Fibroblast of lung (primary cell): ENCODE measurements around the gene NINL. TPM values are rescaled to one million over a fixed set of nuclear protein-coding genes. Genes with fewer than 3 reads are reported as not detected.

ENCODE experiments used
- DNase-seq, 2 donors: peaks; one replicate each; pipeline versions ENCODE4 v3.0.0 to v3.0.0-alpha.2; 2010; ENCODE audit warnings: low read depth in 2 of 2
- H2AFZ ChIP-seq: 2 replicates; pipeline ENCODE4 v1.5.1; 2012; ENCODE audit warnings: low read length, control low read depth, inconsistent platforms
- H3K27ac ChIP-seq: 2 replicates; pipeline ENCODE4 v1.5.1; 2011; ENCODE audit warnings: low read length, control low read depth; ENCODE audit not compliant: insufficient read depth
- H3K27me3 ChIP-seq: 2 replicates; pipeline ENCODE4 v1.5.1; 2011; ENCODE audit warnings: mild to moderate bottlenecking, low read length; ENCODE audit not compliant: control insufficient read depth, insufficient read depth
- H3K36me3 ChIP-seq: 2 replicates; pipeline ENCODE4 v1.5.1; 2011; ENCODE audit warnings: low read length; ENCODE audit not compliant: control insufficient read depth, insufficient read depth
- H3K4me1 ChIP-seq: 2 replicates; pipeline ENCODE4 v1.5.1; 2011; ENCODE audit warnings: low read length; ENCODE audit not compliant: control insufficient read depth, insufficient read depth; ENCODE audit errors: extremely low read depth
- H3K4me2 ChIP-seq: 2 replicates; pipeline ENCODE4 v1.5.1; 2011; ENCODE audit warnings: low read length, control low read depth; ENCODE audit not compliant: insufficient read depth; ENCODE audit errors: extremely low read depth
- H3K4me3 ChIP-seq, 4 experiments: fragments of 200-600 bp in 1 of 4; sonication (generic) in 1 of 4; replicated peaks in 1 of 4; 2 replicates each; pipeline ENCODE4 v1.5.1; 2011 to 2016; ENCODE audit warnings: low read length in 4 of 4, low read depth in 3 of 4, mild to moderate bottlenecking in 3 of 4, control low read depth in 2 of 4, inconsistent platforms in 1 of 4, mixed read lengths in 1 of 4; ENCODE audit not compliant: insufficient read depth in 1 of 4; ENCODE audit errors: control extremely low read depth in 1 of 4
- H3K79me2 ChIP-seq: 2 replicates; pipeline ENCODE4 v1.5.1; 2012; ENCODE audit warnings: mild to moderate bottlenecking, low read length, inconsistent platforms; ENCODE audit not compliant: control insufficient read depth, insufficient read depth
- H3K9ac ChIP-seq: 2 replicates; pipeline ENCODE4 v1.5.1; 2011; ENCODE audit warnings: mild to moderate bottlenecking, low read length, control low read depth; ENCODE audit not compliant: insufficient read depth
- H3K9me3 ChIP-seq: 2 replicates; pipeline ENCODE4 v1.5.1; 2012; ENCODE audit warnings: low read depth, low read length; ENCODE audit not compliant: control insufficient read depth, insufficient read depth
- H4K20me1 ChIP-seq: 2 replicates; pipeline ENCODE4 v1.5.1; 2011; ENCODE audit warnings: low read length; ENCODE audit not compliant: control insufficient read depth, insufficient read depth; ENCODE audit errors: extremely low read depth
- EZH2 ChIP-seq: IDR thresholded peaks from 2 replicates; pipeline ENCODE4 v1.5.1; 2012; ENCODE audit warnings: low read length, control low read depth, mild to moderate bottlenecking; ENCODE audit errors: missing control alignments
- polyA plus RNA-seq, 2 donors: library from polyadenylated mRNA; depleted of rRNA in 1 of 2; stranded (reverse) in 1 of 2; unstranded in 1 of 2; fragments of >200 nt; gene quantifications; 2 replicates each; pipeline ENCODE4 v1.2.1, GENCODE V29; 2011 to 2012; ENCODE audit warnings: missing spikeins in 1 of 2
- total RNA-seq: library from RNA; depleted of rRNA; stranded (reverse); fragments of >200 nt; gene quantifications from 2 replicates; pipeline ENCODE4 v1.2.1, GENCODE V29; 2014
- TF ChIP-seq, protein P1 (sequence below), 2 donors: IDR thresholded peaks in 1 of 2; conservative IDR thresholded peaks in 1 of 2; 1 replicate in 1 of 2; 2 replicates in 1 of 2; pipeline ENCODE4 v1.5.1; 2011 to 2012; ENCODE audit warnings: low read length in 2 of 2, control low read depth in 1 of 2, inconsistent platforms in 1 of 2, low read depth in 1 of 2, mild to moderate bottlenecking in 1 of 2

Gene NINL
- total and polyA plus RNA-seq, 2 donors (not counting 1 experiment from before 2014, with no cell fraction given) = 4.4 to 16.3 TPM

DNA sequence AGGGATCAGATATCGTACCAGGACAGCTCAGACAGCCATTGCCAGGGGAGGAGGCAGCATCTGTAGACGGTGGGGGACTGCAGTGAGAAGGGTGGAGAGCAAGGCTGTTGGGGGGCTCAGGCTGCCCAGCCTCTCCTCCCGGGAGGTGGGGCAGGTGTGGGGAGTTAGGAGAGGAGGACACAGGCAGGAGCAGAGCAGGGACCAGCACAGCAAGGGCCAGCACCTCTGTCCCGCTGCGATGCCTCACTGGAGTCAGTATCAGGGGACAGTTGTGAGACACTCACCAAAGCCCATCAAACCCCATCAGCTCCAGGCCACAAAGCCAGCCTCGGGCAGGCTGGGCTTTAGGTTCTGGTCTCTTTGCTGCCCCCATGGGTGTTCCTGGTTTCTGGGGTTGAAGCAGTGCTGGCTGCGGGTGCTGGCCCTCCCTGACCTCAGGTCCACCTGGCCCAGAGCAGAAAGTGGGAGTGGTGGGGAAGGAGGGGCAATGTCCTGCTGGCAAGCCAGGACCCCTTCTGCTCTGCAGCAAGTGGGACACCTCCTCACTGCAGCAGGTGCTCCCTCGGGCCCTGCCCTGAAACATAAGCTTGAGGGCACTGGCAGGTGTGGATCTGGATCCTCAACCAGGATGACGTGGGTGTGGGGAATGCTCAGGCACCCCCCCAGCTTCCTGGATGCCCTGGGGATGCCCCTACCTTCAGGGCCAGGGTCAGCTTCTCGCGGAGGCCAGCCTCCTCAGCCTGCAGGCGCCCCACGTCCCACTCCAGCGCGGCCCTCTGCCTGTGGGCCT lies 94.5 kb downstream of the NINL start:
- no peaks in the 10 kb centered on the region for H3K9me3 ChIP-seq
- H3K4me2 ChIP-seq = no peak overlapping the region
- H3K4me1 ChIP-seq = no peaks in the 10 kb centered on the region
- H3K27me3 ChIP-seq = no peaks in the 10 kb centered on the region
- no peaks in the 10 kb centered on the region for H4K20me1 ChIP-seq
- H3K9ac ChIP-seq = no peak overlapping the region
- H3K36me3 ChIP-seq = peaks cover 4% of the 10 kb centered on the region
- no peak overlapping the region for H3K27ac ChIP-seq
- H3K4me3 ChIP-seq = no peak overlapping the region
- no peaks in the 10 kb centered on the region for H3K79me2 ChIP-seq
- DNase-seq = no peak
- H2AFZ ChIP-seq = no peak overlapping the region
- TF ChIP-seq, protein P1, sequence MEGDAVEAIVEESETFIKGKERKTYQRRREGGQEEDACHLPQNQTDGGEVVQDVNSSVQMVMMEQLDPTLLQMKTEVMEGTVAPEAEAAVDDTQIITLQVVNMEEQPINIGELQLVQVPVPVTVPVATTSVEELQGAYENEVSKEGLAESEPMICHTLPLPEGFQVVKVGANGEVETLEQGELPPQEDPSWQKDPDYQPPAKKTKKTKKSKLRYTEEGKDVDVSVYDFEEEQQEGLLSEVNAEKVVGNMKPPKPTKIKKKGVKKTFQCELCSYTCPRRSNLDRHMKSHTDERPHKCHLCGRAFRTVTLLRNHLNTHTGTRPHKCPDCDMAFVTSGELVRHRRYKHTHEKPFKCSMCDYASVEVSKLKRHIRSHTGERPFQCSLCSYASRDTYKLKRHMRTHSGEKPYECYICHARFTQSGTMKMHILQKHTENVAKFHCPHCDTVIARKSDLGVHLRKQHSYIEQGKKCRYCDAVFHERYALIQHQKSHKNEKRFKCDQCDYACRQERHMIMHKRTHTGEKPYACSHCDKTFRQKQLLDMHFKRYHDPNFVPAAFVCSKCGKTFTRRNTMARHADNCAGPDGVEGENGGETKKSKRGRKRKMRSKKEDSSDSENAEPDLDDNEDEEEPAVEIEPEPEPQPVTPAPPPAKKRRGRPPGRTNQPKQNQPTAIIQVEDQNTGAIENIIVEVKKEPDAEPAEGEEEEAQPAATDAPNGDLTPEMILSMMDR (conservative IDR thresholded peaks at IDR 0.05 in 1 of 2, IDR thresholded peaks at IDR 0.05 in 1 of 2; ENCODE audit: low read depth in 1 of 2, low read length in 2 of 2) = no peak
- no peak for TF ChIP-seq EZH2

DNA sequence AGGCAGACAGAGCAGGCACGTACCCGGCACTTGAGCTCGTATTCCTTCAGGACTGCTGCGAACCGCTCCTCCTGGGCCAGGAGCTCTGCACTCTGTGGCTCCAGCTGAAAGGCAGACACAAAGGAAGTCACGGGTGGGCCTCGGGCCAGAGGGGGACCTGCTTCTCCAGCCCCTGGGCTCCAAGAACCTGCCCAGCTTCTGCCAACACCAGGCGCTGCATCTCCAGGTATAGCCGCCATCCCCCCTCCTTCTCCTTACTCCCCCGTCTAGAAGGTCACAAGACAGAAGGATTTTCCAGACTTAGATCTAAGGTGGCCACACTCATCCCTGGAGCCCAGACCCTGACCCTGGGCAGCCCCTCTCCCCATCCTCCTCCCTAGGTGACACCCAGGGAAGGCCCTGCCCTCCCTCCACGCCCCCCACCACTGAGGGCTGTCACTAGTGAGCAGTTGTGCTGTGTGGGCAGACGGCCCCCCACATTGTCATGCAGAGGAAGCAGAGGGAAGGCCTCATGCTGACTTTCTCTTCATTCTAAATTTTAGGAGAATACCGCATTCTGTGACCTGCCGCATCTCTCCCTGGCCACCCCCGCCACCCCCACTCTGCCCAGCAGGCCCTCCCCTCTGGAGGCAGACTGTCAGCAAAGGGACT lies 96.0 kb downstream of the NINL start:
- no peaks in the 10 kb centered on the region for H3K27me3 ChIP-seq
- peaks cover 4% of the 10 kb centered on the region for H3K36me3 ChIP-seq
- no peaks in the 10 kb centered on the region for H3K9me3 ChIP-seq
- H3K79me2 ChIP-seq = no peaks in the 10 kb centered on the region
- H3K4me2 ChIP-seq = no peak overlapping the region
- H4K20me1 ChIP-seq = no peaks in the 10 kb centered on the region
- H3K9ac ChIP-seq = no peak overlapping the region
- DNase-seq = no peak
- H3K4me1 ChIP-seq = no peaks in the 10 kb centered on the region
- TF ChIP-seq EZH2 = no peak
- no peak overlapping the region for H3K4me3 ChIP-seq
- H2AFZ ChIP-seq = no peak overlapping the region
- H3K27ac ChIP-seq = no peak overlapping the region

DNA sequence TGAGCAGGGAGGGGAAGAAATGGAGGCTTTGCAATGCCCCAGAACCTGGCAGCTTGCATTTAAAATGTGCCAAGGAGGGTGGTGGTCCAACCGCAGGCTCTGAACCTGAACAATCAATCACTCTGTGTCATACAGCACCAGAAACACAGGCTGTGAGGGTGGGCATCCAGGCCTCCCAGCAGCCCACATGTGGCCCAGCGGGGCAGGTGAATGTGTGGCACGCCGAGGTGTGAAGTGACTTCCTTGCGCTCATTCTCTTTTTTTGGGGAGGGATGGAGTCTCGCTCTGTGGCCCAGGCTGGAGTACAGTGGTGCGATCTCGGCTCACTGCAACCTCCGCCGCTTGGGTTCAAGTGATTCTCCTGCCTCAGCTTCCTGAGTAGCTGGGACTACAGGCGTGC lies 97.4 kb downstream of the NINL start:
- no peak overlapping the region for H2AFZ ChIP-seq
- H3K27me3 ChIP-seq = no peaks in the 10 kb centered on the region
- no peak overlapping the region for H3K4me2 ChIP-seq
- H3K36me3 ChIP-seq = peaks cover 4% of the 10 kb centered on the region
- TF ChIP-seq, protein P1 (conservative IDR thresholded peaks at IDR 0.05 in 1 of 2, IDR thresholded peaks at IDR 0.05 in 1 of 2; ENCODE audit: low read depth in 1 of 2, low read length in 2 of 2) = no peak
- no peak for TF ChIP-seq EZH2
- H4K20me1 ChIP-seq = no peaks in the 10 kb centered on the region
- H3K27ac ChIP-seq = no peak overlapping the region
- H3K4me1 ChIP-seq = no peaks in the 10 kb centered on the region
- H3K79me2 ChIP-seq = no peaks in the 10 kb centered on the region
- no peaks in the 10 kb centered on the region for H3K9me3 ChIP-seq
- no peak overlapping the region for H3K9ac ChIP-seq
- no peak overlapping the region for H3K4me3 ChIP-seq
- DNase-seq = no peak
